Heart right ventricle (tissue), 16 donors: ENCODE data around the gene ANO4. TPM values are rescaled to one million over a fixed set of nuclear protein-coding genes. Genes with fewer than 3 reads are reported as not detected.

ENCODE experiments used
- ATAC-seq, 8 donors: fragments of 200-7000 bp; cut with Tn5 transposase; one replicate each; pipeline ENCODE4 v1.9.1; 2020; ENCODE audit warnings: mild to moderate bottlenecking in 8 of 8, moderate library complexity in 8 of 8, moderate number of reproducible peaks in 1 of 8
- DNase-seq, 2 donors: peaks; one replicate each; pipeline ENCODE4 v3.0.0-alpha.2; 2020
- H3K27ac ChIP-seq, 10 donors: fragments of 200-600 bp; sonication (generic) in 2 of 10; one replicate each; pipeline versions ENCODE4 v1.5.0 to v1.8.0; 2020 to 2022; ENCODE audit warnings: mild to moderate bottlenecking in 3 of 10
- H3K27me3 ChIP-seq, 7 donors: fragments of 200-600 bp; one replicate each; pipeline ENCODE4 v1.8.0; 2021 to 2022; ENCODE audit warnings: mild to moderate bottlenecking in 2 of 7
- H3K36me3 ChIP-seq, 9 donors: fragments of 200-600 bp; sonication (generic) in 1 of 9; one replicate each; pipeline versions ENCODE4 v1.5.0 to v1.8.0; 2020 to 2022; ENCODE audit warnings: mild to moderate bottlenecking in 2 of 9
- H3K4me1 ChIP-seq, 9 donors: fragments of 200-600 bp; sonication (generic) in 1 of 9; one replicate each; pipeline versions ENCODE4 v1.5.0 to v1.8.0; 2020 to 2022; ENCODE audit warnings: mild to moderate bottlenecking in 4 of 9
- H3K4me3 ChIP-seq, 10 donors: fragments of 200-600 bp; sonication (generic) in 2 of 10; one replicate each; pipeline versions ENCODE4 v1.5.0 to v1.8.0; 2020 to 2022; ENCODE audit warnings: mild to moderate bottlenecking in 7 of 10, moderate library complexity in 2 of 10
- H3K9me3 ChIP-seq, 11 donors: fragments of 200-600 bp in 10 of 11; sonication (generic) in 2 of 11; one replicate each; pipeline versions ENCODE4 v1.5.0 to v1.8.0; 2013 to 2022; ENCODE audit warnings: mild to moderate bottlenecking in 2 of 11, control low read depth in 1 of 11, moderate library complexity in 1 of 11
- CTCF ChIP-seq, 9 donors: fragments of 200-600 bp; sonication (generic) in 2 of 9; IDR thresholded peaks; one replicate each; pipeline versions ENCODE4 v1.5.0 to v1.8.0; 2021 to 2022; ENCODE audit warnings: antibody characterized with exemption in 9 of 9, mild to moderate bottlenecking in 5 of 9, moderate library complexity in 1 of 9
- WGBS, 2 donors: extraction: QIAGEN DNeasy Blood & Tissue Kit; methylation state at CpG; one replicate each; pipeline ENCODE4 v1.1.7; 2013; ENCODE audit warnings: inconsistent platforms in 1 of 2; 5-methylcytosine and 5-hydroxymethylcytosine counted together
- intact Hi-C, 10 donors: fragments of 100-400 bp; cut with DNase I; formaldehyde crosslinking; loops; one replicate each; pipeline versions ENCODE4 v1.11.1 to v1.14.2; 2022
- polyA plus RNA-seq, 2 donors: library from polyadenylated mRNA; stranded (reverse); fragments of 200-250 nt; gene quantifications; one replicate each; pipeline ENCODE4 v1.2.3, GENCODE V29; 2013
- total RNA-seq, 10 donors: library from RNA; stranded (reverse); fragmentation: NEBNext Ultra II Directional in 3 of 10; extraction: Animal tissue kit (Norgen Biotek cat#: 25700) in 3 of 10; gene quantifications; one replicate each; pipeline versions ENCODE4 v1.2.1 to v1.2.4, GENCODE V29; 2021 to 2023
- donor health status: Arrhythmogenic right ventricular cardiomyopathy.
- donor health status: ischemic (EF 13 %, LVEDD 7.1; RV severe dilation, severe dysfunction).
- donor health status: healthy with polysubstance abuse.
- donor health status: DM: no; HTN: yes; CAD: no.
- donor health status: DM: no; HTN: no; CAD: no.
- donor health status: ischemic (EF 25% LVEDD 6.9; RV normal size, moderate dysfunction).
- donor health status: ischemic (EF 25% LVEDD 5.7; RV mildly dilated, moderate dysfunction).
- donor health status: healthy.
- donor health status: DM: yes; HTN: yes; CAD: no.
- donor health status: Ischemic cardiomyopathy.
- donor health status: ischemic (EF 35%, LVEDD 5.7; RV mildly dilated, moderate dysfunction).
- donor health status: nonischemic (EF 11% LVEDD 7.7; RV severe dilation, severe dysfunction).
- donor health status: DM: yes; HTN: yes; CAD: no.
- donor health status: PGD.
- donor health status: ischemic (EF 29% LVEDD 5.4; RV normal size, mild dysfunction).
- donor health status: nonischemic (EF 23%, LVEDD 6.1; RV moderate dilation, normal function).

Gene ANO4
- total and polyA plus RNA-seq, 12 donors = 0.08 to 0.45 (median 0.19) TPM; not detected in 5

- Histone ChIP-seq H3K36me3 (no peaks in the 10 kb centered on the region), H3K4me1 (no peaks in the 10 kb centered on the region), H3K27me3 (no peaks in the 10 kb centered on the region), H3K4me3 (no peak overlapping the region), H3K27ac (no peak overlapping the region), H3K9me3 (no peaks in the 10 kb centered on the region)
- DNase-seq (no peak), ATAC-seq (no peak)
- no peak for TF ChIP-seq CTCF (IDR thresholded peaks at IDR 0.05)
- 0 to 7% methylated on average over 1 of the region's 1 CpG for WGBS, 2 donors
- intact Hi-C loops = no loop called here
Measured at GRCh38 chr12:100959481-100959880, 164.9 kb downstream of the ANO4 start.

GRCh38 chr12:100962086-100962712, 167.6 kb downstream of the ANO4 start:
- DNase-seq (no peak), ATAC-seq (no peak)
- Histone ChIP-seq H3K27ac (no peak overlapping the region), H3K36me3 (no peaks in the 10 kb centered on the region), H3K4me1 (no peaks in the 10 kb centered on the region), H3K4me3 (no peak overlapping the region), H3K27me3 (no peaks in the 10 kb centered on the region), H3K9me3 (no peaks in the 10 kb centered on the region)
- 91 to 92% methylated on average over 5 of the region's 5 CpGs for WGBS, 2 donors
- intact Hi-C loops = no loop called here
- TF ChIP-seq CTCF (IDR thresholded peaks at IDR 0.05) = no peak

GRCh38 chr12:100963381-100963780, 168.8 kb downstream of the ANO4 start:
- H3K27ac ChIP-seq = no peak overlapping the region
- H3K27me3 ChIP-seq = no peaks in the 10 kb centered on the region
- no peaks in the 10 kb centered on the region for H3K36me3 ChIP-seq
- intact Hi-C loops = no loop called here
- no peak overlapping the region for H3K4me3 ChIP-seq
- H3K4me1 ChIP-seq = no peaks in the 10 kb centered on the region
- DNase-seq (no peak), ATAC-seq (no peak)
- WGBS, 2 donors = 53 to 57% methylated on average over 3 of the region's 3 CpGs
- H3K9me3 ChIP-seq = no peaks in the 10 kb centered on the region
- TF ChIP-seq CTCF (IDR thresholded peaks at IDR 0.05) = no peak

- H3K9me3 ChIP-seq = no peaks in the 10 kb centered on the region
- no peaks in the 10 kb centered on the region for H3K4me1 ChIP-seq
- DNase-seq = no peak
- no peaks in the 10 kb centered on the region for H3K36me3 ChIP-seq
- H3K4me3 ChIP-seq = no peak overlapping the region
- intact Hi-C loops = no loop called here
- H3K27ac ChIP-seq = no peak overlapping the region
- WGBS, 2 donors = 40 to 43% methylated on average over 2 of the region's 2 CpGs
- no peaks in the 10 kb centered on the region for H3K27me3 ChIP-seq
- no peak for TF ChIP-seq CTCF (IDR thresholded peaks at IDR 0.05)
- ATAC-seq = no peak
Measured at GRCh38 chr12:100964028-100964427, 169.5 kb downstream of the ANO4 start.
